ENCODE results near the gene TMTC2. TPM values are rescaled to one million over a fixed set of nuclear protein-coding genes. Genes with fewer than 3 reads are reported as not detected.

TMTC2 gene
- total RNA-seq, 1 donor from 2014 or later, result 99.3 TPM

GRCh38 chr12:83084516-83085234 lies 398.0 kb downstream of the TMTC2 start:
- no peak for TF ChIP-seq CTCF (IDR thresholded peaks at IDR 0.05; ENCODE audit: partially characterized antibody, unreplicated experiment)
- no peak overlapping the region for H3K4me3 Mint-ChIP-seq (ENCODE audit: unreplicated experiment)
- H3K4me1 Mint-ChIP-seq (ENCODE audit: low read depth, unreplicated experiment), result peaks cover 6% of the 10 kb centered on the region
- no peaks in the 10 kb centered on the region for H3K27me3 Mint-ChIP-seq (ENCODE audit: unreplicated experiment)
- no peak for DNase-seq
- H3K36me3 Mint-ChIP-seq (ENCODE audit: unreplicated experiment), result peaks cover 10% of the 10 kb centered on the region
- H3K27ac Mint-ChIP-seq (ENCODE audit: unreplicated experiment), result no peak overlapping the region
- H3K9me3 Mint-ChIP-seq (ENCODE audit: unreplicated experiment), result peaks cover 3% of the 10 kb centered on the region

- Mint-ChIP-seq H3K27ac (ENCODE audit: unreplicated experiment) (no peak overlapping the region), H3K4me3 (ENCODE audit: unreplicated experiment) (no peak overlapping the region), H3K4me1 (ENCODE audit: low read depth, unreplicated experiment) (peaks cover 5% of the 10 kb centered on the region), H3K9me3 (ENCODE audit: unreplicated experiment) (peaks cover 3% of the 10 kb centered on the region), H3K36me3 (ENCODE audit: unreplicated experiment) (peaks cover 10% of the 10 kb centered on the region), H3K27me3 (ENCODE audit: unreplicated experiment) (no peaks in the 10 kb centered on the region)
- no peak for TF ChIP-seq CTCF (IDR thresholded peaks at IDR 0.05; ENCODE audit: partially characterized antibody, unreplicated experiment)
- DNase-seq, result no peak
These were observed 399.3 kb downstream of the TMTC2 start for GRCh38 chr12:83086023-83086422.

GRCh38 chr12:83089575-83089974 lies 402.9 kb downstream of the TMTC2 start:
- H3K4me1 Mint-ChIP-seq (ENCODE audit: low read depth, unreplicated experiment), result no peaks in the 10 kb centered on the region
- H3K4me3 Mint-ChIP-seq (ENCODE audit: unreplicated experiment), result no peak overlapping the region
- H3K9me3 Mint-ChIP-seq (ENCODE audit: unreplicated experiment), result peaks cover 3% of the 10 kb centered on the region
- H3K27ac Mint-ChIP-seq (ENCODE audit: unreplicated experiment), result no peak overlapping the region
- peaks cover 3% of the 10 kb centered on the region for H3K27me3 Mint-ChIP-seq (ENCODE audit: unreplicated experiment)
- H3K36me3 Mint-ChIP-seq (ENCODE audit: unreplicated experiment), result peaks cover 14% of the 10 kb centered on the region
- DNase-seq, result no peak
- no peak for TF ChIP-seq CTCF (IDR thresholded peaks at IDR 0.05; ENCODE audit: partially characterized antibody, unreplicated experiment)

GRCh38 chr12:83092129-83092528 lies 405.4 kb downstream of the TMTC2 start:
- peaks cover 2% of the 10 kb centered on the region for H3K9me3 Mint-ChIP-seq (ENCODE audit: unreplicated experiment)
- no peaks in the 10 kb centered on the region for H3K4me1 Mint-ChIP-seq (ENCODE audit: low read depth, unreplicated experiment)
- no peak for DNase-seq
- H3K27me3 Mint-ChIP-seq (ENCODE audit: unreplicated experiment), result peaks cover 3% of the 10 kb centered on the region
- peaks cover 19% of the 10 kb centered on the region for H3K36me3 Mint-ChIP-seq (ENCODE audit: unreplicated experiment)
- no peak for TF ChIP-seq CTCF (IDR thresholded peaks at IDR 0.05; ENCODE audit: partially characterized antibody, unreplicated experiment)
- H3K27ac Mint-ChIP-seq (ENCODE audit: unreplicated experiment), result no peak overlapping the region
- no peak overlapping the region for H3K4me3 Mint-ChIP-seq (ENCODE audit: unreplicated experiment)

GRCh38 chr12:83092606-83093005 lies 405.9 kb downstream of the TMTC2 start:
- H3K9me3 Mint-ChIP-seq (ENCODE audit: unreplicated experiment), result no peaks in the 10 kb centered on the region
- H3K27ac Mint-ChIP-seq (ENCODE audit: unreplicated experiment), result no peak overlapping the region
- no peak for DNase-seq
- H3K27me3 Mint-ChIP-seq (ENCODE audit: unreplicated experiment), result peaks cover 3% of the 10 kb centered on the region
- H3K36me3 Mint-ChIP-seq (ENCODE audit: unreplicated experiment), result peaks cover 14% of the 10 kb centered on the region
- no peak overlapping the region for H3K4me3 Mint-ChIP-seq (ENCODE audit: unreplicated experiment)
- TF ChIP-seq CTCF (IDR thresholded peaks at IDR 0.05; ENCODE audit: partially characterized antibody, unreplicated experiment), result no peak
- peaks cover under 1% of the 10 kb centered on the region for H3K4me1 Mint-ChIP-seq (ENCODE audit: low read depth, unreplicated experiment)

Data from glutamatergic neuron (in vitro differentiated cells).